HG03520 (cell line): ENCODE measurements around the gene TEKT3.

Experiments used
- ATAC-seq: cut with Tn5 transposase; IDR thresholded peaks from one replicate; pipeline ENCODE4 v1.9.1; 2021; ENCODE audit warnings: mild to moderate bottlenecking, moderate library complexity; ENCODE audit not compliant: unreplicated experiment

The TEKT3 gene

DNA sequence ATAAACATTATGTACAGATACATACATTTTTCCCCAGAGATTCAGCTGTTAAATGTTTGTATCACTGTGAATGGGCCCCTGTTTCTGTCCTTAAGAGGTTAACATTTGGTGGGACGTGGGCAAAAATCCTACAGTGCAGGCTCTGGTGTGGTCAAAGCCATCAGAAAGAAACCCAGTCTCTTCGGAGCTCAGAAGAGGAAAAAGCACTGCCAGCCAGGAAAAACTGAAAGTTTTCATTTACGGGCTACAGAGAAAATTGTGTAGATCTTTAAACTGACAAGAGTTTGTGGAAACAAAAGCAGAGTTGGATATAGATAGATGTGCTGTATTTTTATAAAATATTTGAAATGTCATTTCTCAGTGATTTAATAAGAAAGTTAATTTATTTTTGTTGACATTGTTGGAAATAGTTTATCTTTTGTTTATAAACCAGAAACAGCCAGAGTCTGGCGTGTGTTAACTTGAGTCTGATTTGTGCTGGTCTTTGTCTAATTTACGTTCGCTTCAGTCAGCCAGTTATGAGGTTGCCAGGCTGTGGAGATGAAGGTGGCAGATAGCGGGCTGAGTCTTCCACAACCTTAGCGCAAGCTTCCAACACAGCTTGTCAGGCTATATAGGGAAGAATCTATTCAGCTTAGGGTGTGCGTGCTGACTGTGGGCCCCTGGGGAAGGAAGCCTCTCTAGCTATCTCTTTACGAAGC, 9.5 kb upstream of the TEKT3 start:
- ATAC-seq: no peak

DNA sequence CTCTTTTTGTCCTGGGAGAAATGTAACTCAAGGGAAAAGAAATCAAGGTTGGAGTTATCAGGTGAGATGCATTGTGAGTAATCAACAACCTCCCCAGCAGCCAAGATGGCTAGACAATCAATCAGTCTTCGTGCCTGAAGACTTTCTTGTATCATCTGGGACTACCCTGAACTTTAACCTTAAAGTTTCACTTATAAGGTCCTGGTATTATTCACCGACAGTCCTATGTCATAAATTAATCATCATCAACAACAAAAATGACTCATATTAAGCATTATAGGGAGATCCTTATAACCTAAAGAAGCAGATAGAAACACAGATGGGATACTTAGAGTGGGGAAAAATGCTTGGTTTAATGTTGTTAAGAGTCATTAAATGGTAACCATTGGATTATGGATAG, 7.7 kb upstream of the TEKT3 start:
- ATAC-seq: no peak

DNA sequence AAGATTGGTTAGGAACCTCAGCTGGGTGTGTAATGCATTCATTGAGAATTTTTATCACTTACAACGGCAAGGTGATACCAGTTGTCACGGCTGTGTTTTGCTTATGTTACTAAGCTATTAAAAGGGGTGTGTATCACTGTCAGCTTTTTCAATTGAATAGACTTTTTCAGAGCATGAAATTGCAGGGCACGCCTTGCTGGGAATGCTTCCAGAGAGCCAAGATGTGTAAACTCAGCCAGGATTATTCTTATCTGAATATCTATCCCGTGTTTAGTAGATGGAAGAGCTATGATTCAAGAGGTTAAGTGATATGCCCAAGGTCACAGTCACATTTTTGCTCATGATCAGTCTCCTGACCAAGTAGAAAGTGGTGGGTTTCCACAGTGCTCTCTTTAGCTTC, 6.6 kb upstream of the TEKT3 start:
- ATAC-seq: no peak

DNA sequence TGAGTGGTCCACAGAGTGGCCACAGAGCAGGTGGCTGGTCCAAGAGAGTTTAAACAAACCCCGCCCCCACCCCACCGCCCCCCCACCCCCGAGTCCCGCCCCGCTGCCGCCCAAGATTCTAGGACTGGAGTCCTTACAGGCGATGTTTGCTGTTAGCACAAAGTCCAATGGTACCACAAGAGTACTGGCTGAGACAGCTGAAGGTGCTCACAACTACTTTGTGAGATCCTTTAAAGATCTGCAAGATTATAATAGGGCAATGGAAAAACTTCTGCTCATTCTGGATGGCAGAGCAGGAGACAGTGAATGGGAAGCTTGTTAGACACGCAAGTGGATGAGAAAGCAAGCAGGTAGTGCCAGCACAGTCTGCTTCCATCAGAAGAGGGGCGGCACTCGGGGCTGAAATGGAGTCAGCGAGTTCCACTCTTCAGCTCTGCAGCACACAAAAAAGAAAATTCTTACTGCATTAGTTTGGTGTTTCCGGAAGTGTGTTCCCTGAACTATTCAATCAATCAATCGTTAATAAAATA, 4.7 kb upstream of the TEKT3 start:
- no peak for ATAC-seq

DNA sequence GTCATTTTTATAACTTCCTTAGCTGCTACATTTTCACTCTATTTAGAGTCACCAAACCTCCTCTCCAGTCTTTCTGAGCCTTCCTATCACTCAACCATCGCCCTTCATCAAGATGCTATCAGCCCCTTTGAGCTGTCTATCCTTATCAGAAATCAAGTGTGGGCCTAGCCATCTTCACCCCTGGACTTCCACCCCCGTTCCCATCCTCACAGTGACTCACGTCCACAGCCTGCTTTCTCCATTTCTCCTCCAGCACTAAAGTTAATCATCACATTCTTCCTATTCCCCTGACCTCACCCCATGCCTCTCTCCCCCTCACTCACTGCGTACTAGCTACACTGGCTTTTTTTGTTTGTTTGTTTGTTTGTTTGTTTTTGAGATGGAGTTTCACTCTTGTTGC, 2.4 kb upstream of the TEKT3 start:
- no peak for ATAC-seq

DNA sequence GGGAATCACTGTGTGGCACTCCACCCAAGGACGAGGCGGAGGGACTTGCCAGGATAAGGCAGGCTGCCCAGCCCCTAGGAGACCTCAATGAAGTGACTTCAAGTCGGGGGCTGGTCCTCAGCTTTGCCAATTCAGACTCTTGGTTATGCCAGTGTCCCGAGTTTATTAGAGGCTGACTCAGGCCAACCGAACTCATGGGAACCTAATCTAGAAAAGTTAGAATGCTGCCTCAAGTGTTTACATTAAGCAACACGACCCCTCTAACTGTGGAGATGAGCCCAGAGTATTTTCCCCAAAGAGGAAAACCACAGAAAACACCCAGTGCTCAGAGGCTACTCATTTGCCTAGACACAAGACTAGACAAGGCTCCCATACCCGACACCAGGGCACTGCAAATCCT, 1.1 kb upstream of the TEKT3 start:
- no peak for ATAC-seq

DNA sequence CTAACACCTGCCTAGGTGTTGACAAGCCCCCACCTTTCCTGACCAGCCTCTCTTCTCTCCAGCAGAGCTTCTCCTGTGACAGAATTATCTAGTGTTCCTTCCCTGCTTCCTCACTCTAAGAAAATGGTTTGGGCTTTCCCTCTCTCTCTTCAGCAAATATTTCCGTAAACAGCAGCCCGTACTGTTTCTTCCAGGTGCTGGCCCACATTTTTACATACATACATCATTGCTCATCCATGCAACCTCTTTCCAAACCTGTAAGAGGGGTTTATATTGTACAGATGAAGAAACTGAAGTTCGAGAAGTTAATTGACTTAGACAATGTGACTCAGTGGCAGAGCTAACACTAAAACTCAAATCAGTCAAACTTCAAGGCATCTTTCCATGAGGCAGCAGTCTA, 569 bp upstream of the TEKT3 start:
- ATAC-seq: no peak

DNA sequence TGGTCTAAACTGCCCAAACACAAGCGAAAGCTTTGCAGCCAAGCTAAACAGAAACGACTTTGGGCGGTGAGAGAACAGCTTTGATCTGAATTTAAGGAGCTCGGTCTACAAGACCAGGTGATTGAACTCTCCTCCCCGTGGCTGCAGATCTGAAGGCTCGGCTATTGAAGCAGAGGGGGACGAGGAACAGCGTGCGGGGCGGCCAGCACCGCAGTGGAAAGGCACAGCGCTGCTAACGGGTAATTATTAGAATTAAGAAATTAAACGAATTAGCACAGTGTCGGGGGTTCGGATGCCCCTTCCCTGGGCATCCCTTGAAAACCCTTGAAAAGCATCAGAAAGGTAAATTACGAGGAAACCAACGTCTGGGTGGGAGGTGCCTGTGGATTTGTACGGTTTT, 431 bp downstream of the TEKT3 start:
- no peak for ATAC-seq

DNA sequence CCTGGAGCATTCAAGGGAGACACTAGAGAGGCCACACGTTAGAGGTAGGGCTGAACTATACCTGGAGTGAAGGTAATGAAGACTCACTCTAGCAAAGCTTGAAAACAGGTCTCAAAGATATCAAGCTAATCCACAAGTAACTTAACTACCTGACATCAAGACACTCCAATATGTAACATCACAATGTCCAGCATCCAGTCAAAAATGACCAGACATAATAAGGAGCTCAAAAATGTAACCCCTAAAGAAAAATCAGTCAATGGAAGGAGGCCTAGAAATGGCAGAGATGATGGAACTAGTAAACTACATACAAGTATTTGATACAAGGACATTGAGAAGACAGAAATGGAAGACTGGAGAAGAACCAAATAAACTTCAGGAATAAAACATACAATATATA, 6.0 kb downstream of the TEKT3 start:
- no peak for ATAC-seq

DNA sequence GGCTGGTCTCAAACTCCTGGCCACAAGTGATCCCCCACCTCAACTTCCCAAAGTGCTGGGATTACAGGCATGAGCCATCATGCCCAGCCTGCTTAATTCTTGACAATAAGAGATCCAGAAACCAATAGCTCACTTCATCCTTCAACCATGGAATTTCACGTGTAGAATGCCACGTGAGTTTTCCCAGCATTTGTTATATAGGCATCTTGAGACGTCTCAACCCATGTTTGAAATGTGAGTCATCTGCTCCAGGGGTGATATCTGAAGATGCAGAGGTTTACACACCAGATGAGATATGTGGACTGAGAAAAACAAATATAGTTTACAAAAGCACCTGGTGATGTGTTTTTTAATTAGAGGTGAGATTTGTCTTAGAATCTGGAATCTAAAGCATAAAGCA, 7.1 kb downstream of the TEKT3 start:
- ATAC-seq: no peak

DNA sequence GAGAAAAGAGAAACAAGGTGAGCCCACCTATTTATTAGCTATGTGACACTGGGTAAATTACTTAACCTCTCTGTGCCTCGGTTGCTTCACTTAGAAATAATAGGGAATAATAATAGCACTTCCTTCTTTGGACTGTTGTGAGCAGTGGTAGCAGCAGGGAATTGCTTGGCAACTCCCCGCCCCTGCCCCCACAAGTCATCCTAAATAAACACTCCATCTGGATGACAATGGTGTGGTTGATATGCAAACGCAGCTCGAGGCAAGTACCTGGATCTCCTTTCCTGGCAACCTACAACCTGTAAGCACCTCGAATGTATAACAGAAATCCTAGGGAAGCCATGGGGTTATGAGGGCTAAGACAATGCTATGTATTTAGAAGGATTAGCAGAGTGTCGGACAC, 9.1 kb downstream of the TEKT3 start:
- ATAC-seq: no peak

DNA sequence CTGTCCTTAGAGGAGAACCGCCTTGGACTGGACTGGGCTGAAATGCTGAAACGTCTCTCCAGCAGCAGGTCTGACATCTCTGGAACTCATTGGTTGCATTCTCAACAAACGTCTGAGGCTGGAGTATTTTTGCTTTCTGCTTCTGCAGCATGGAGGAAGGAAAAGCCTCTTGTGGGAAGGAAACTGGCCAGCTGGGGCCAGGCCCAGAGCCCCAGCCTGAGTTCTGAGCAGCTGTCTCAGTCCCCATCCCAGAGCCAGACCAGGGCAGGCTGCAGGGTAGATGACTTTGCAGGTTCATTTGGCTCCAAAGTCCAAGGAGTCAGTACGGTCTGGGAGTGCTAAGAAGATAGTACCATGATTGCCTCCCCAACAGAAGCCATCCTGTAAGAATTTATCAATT, 18.3 kb downstream of the TEKT3 start:
- ATAC-seq: no peak

DNA sequence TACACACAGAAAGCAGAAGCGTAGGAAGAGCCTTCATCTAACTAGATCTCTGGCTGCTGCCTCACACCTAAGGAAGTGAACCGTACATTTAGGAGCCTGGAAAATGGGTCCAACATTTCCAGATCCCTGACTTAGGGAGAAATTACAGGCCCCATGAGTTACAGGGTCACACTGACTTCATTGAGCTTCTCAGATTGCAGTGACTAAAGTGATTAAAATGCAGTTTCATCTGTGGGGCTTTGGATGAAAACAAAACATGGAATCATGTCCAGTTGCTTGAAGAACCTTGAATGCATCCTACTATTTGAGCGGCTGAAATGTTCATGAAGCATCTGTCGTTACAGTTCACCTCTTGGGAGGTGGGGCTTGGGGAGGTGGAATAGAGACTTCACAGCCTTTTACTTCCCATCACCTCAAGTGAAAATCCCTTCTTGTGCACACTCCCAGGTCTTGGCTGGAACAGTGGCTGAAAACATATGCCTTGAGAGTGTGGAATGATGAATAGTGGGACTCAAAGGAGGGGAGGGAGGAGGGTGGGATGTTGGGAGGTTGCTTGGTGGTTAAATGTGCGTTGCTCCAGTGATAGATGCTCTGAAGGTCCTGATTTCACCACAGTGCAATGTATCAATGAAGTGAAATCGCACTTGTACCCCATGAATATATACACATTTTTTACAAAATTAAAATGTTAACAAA, 19.7 kb downstream of the TEKT3 start:
- ATAC-seq: no peak

DNA sequence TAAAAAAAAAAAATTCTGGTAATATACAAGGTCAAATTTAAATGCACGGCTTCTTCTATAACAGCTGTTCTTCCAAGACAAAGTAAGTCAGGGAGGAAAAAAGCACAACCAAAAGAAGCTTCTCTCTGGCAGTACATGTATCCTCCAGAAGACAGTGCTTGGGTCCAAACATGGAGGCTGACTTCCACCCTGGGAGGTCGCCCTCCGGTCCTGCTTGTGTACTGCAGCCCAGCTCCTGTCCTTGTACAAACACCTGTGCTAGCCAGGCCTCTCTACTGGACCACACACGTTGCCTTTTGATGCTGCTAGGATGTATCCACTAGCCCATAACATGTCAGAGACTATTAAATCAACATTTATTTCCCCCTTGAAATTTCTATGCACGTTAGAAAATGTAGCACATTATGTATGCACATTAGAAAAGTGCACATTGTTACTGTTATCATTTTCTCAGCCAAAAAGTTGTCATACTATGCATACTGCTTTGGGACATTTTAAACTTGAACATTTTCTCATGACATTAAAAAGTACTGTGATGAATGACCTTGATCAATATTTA, 21.9 kb downstream of the TEKT3 start:
- ATAC-seq: no peak

DNA sequence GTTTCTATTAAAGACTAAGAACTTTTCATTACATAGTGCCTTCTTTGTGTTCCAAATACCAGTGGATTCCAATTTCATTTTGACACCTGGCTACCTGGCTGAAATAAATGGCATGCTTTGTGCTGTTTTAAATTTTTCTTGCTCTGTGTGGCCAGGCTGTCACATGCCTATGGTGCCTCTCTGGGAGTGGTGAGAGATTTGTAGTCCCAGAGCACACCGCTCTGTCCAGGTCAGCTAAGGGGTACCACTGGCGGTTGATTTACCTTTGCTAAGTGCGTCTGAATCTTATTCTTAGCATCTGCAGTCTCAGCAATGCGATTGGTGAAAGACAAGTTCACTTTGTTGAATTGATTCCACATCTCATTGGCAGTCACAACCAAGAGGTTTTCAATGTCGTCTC, 29.4 kb downstream of the TEKT3 start:
- ATAC-seq: no peak

DNA sequence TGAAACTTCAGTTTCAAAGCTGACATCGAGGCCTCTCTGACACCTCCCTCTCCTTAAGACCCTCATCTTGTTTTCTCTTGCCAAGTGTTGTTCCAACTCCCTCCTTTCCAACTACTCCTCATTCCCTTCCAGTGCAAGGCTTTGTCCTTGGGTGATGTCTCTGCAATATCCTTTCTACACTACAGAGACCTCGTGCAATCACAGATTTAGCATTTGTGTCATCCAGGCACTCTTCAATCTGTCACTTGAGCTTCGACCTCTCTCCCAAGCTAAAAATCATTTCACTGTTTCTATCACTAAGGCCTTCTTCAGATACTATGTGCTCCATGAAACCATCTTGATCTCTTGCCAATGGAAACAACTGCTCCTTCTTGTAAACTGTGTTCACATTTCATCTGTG, 31.6 kb downstream of the TEKT3 start:
- ATAC-seq: no peak

DNA sequence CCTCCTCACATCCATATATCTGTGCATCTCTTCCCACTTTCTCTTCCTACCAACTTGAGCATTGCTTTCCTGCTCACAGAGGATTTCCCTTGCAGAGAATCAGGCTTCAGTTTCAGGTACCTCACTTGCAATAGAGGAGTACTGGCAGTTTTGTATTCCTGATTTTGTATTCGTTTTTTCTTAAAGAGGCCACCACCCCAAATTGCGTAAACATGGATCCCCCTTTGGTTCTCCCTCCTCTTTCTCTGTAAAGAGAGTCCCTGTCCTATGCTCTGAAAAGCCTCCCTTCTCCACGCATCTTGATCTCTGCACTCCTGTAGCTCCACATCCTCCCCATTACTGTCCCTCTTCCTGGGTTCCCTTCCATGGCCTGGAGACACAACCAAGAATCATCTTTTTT, 32.2 kb downstream of the TEKT3 start:
- ATAC-seq: no peak

DNA sequence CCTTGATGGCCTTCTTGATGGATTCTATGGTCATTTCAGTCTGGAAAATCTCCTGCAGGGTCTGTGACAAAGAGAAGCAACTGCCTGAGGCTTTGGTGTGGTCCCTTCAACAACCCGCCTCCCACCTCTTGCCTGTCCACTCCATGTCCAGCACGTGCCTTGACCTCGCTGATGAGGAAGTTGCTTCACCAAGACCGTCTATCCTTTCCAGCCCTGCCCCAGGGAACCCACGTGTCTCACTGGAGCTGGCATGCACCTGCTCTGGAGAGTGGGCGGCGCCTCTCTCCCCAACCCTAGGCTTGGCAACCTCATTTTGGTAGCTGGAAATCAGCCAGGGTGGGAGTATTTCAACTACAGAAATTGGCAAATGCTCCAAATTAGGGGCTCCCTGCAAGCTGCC, 32.6 kb downstream of the TEKT3 start:
- no peak for ATAC-seq

DNA sequence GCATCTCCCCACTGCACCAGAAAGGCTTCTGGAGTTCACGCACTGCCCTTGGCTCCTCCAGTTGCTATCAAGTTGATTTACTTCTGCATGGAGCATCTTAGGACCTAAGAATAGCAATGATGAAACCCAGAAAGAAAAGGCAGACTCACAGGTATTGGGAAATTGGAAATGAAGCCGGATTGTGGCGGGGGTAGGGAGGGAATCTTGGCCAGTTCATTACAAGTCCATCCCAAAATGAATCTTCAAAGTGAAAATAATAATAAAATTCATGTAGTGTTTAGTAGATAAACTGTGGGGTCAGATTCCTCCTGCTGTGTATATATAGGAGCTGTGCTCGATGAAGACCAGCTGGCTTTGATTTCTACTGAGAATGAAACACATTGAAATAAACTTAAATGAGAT, 33.7 kb downstream of the TEKT3 start:
- no peak for ATAC-seq

DNA sequence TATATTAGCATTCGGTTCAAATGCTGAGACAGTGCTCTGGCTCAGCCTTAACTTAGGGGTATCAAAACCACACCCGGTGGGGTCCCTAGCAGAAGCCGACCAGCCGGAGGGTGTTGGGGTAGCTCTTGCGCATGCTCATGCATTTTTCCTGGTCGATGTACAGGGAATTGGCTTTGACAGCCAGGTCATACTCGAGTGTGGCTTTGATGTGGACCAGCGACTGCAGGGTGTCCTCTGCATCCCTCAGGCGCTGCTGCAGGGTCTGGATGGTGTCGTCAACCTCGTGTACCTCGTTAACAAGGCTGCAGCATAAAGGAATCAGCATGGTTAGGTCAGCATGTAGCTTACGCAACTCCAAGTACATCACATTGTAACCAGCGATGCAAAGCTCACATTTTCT, 37.5 kb downstream of the TEKT3 start:
- ATAC-seq: no peak

DNA sequence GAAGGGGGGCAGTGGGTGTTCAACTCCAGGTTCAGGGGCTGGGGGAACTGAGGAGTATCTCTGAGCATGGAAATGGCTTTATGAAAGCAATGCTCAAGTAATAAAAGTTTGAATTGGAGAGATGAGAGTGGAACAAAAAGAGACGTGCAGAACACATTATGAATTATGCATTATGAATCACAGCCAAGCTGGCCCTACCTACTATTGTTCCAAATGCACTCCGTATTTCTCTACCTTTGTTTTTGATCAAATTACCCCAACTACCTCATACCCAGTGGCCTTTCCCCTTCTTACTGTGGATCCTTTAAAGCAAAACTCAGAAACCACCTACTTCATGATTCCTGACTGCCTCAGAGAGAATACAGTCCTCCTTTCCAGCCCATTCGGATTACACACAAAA, 38.1 kb downstream of the TEKT3 start:
- ATAC-seq: no peak

DNA sequence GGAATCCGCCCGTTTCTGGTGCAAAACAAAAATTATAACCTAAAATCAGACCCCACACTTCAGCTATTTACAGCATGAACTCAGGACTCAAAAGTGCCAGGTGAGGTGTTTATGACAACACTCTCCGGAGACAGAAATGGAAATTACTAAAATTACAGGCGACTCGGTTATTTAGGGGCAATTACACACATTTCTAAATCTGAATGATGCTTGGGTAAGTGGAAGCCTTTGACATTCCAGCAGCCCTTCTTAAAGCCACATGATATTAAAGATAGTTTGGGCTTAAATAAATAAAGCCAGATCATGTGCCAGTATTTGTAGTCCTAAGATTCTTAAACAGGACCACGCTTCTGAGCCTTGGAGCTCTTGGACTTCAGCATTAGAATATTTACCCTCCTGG, 39.6 kb downstream of the TEKT3 start:
- ATAC-seq: no peak
